Measurements from ENCODE around the gene PYGL.
A peak's percentile ranks its signal among the peaks of the same experiment; 100 is the strongest.

Gene PYGL

DNA sequence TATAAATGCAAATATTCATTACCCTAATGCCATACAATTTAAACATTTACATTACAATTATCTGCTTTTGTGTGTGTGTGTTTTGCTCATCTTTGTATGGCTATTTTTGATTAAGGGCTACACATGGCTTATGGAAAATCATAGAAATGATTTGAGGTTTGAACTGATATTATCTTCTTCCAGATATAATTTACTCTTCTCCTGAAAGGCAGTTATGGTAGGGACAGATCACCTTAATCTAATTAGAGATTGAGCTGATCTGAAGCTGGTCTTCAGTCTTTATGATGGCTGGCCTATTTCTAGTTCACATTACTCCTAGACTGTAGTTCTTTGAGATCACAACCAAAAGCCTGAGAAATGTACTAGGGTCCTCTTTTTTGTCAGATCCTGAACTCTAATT lies 56.8 kb downstream of the PYGL start:
- no peak for TF ChIP-seq ZNF274 (IDR thresholded peaks at IDR 0.05; ENCODE audit: low read depth, low read length)
- H3K4me3 ChIP-seq (ENCODE audit: low read length), result no peak overlapping the region

- TF ChIP-seq ZNF274 (IDR thresholded peaks at IDR 0.05; ENCODE audit: low read depth, low read length), result no peak
- H3K4me3 ChIP-seq (ENCODE audit: low read length), result no peak overlapping the region
Measured at GRCh38 chr14:50883827-50884197, 60.5 kb downstream of the PYGL start.

- H3K4me3 ChIP-seq (ENCODE audit: low read length), result no peak overlapping the region
- no peak for TF ChIP-seq ZNF274 (IDR thresholded peaks at IDR 0.05; ENCODE audit: low read depth, low read length)
Measured at GRCh38 chr14:50882932-50883826, 61.1 kb downstream of the PYGL start.

- peak overlapping the region; percentile 23; the same call in 1 of the 2 replicates for H3K4me3 ChIP-seq (ENCODE audit: low read length)
- no peak for TF ChIP-seq ZNF274 (IDR thresholded peaks at IDR 0.05; ENCODE audit: low read depth, low read length)
Measured at GRCh38 chr14:50875359-50876070, 68.8 kb downstream of the PYGL start.

- no peak for TF ChIP-seq ZNF274 (IDR thresholded peaks at IDR 0.05; ENCODE audit: low read depth, low read length)
- H3K4me3 ChIP-seq (ENCODE audit: low read length), result no peak overlapping the region
Measured at GRCh38 chr14:50874757-50875156, 69.5 kb downstream of the PYGL start.

DNA sequence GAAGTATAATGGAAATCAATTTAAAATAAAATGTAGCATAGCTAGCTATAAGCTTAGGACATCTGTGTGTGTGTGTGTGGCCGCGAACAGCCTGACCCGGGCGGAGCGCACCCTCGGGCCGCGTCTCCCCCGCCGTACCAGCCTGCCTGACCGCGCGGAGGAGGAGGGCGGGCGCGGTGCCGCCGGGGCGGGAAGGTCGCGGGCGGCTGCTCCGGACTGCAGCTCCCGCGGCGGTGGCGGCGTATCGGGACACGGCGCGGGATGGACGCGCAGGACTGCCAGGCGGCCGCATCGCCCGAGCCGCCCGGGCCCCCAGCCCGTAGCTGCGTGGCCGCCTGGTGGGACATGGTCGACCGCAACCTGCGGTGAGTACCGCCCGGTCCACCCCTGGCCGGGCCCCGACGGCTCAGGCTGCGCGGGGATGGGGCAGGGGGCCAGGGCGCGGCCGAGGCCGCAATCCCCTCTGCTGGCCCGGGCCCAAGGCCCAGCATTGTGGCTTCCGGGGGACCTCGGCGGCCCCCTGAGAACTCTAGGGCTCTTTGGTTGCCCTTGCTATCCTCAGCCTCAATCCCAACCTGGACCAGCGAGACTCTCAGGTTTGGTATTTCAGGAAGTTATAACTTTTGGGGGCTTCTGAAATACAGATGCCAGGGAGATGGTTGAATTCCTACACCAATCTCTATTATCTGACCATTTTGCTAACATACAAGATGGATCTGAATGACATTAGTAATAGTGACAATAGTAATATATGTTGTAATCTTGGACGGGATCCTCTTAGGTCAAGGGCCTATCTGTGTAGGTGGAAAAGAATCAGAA lies 72.2 kb downstream of the PYGL start, which contains the start of gene ABHD12B:
Gene ABHD12B, plus strand, starts transcription at position 140 of the 819 bp plus-strand sequence. Its CDS starts 122 bp downstream, at position 262.
- no peak for TF ChIP-seq ZNF274 (IDR thresholded peaks at IDR 0.05; ENCODE audit: low read depth, low read length)
- H3K4me3 ChIP-seq (ENCODE audit: low read length), result no peak within 1 kb of the TSS

- H3K4me3 ChIP-seq (ENCODE audit: low read length), result no peak overlapping the region
- TF ChIP-seq ZNF274 (IDR thresholded peaks at IDR 0.05; ENCODE audit: low read depth, low read length), result no peak
Measured at GRCh38 chr14:50871228-50871627, 73.1 kb downstream of the PYGL start.

GRCh38 chr14:50865391-50866076 lies 78.7 kb downstream of the PYGL start:
- no peak for TF ChIP-seq ZNF274 (IDR thresholded peaks at IDR 0.05; ENCODE audit: low read depth, low read length)
- H3K4me3 ChIP-seq (ENCODE audit: low read length), result no peak overlapping the region

- TF ChIP-seq ZNF274 (IDR thresholded peaks at IDR 0.05; ENCODE audit: low read depth, low read length), result no peak
- no peak overlapping the region for H3K4me3 ChIP-seq (ENCODE audit: low read length)
Measured at GRCh38 chr14:50864946-50865345, 79.3 kb downstream of the PYGL start.

- no peak overlapping the region for H3K4me3 ChIP-seq (ENCODE audit: low read length)
Measured at GRCh38 chr14:50864237-50864636, 80.0 kb downstream of the PYGL start.

DNA sequence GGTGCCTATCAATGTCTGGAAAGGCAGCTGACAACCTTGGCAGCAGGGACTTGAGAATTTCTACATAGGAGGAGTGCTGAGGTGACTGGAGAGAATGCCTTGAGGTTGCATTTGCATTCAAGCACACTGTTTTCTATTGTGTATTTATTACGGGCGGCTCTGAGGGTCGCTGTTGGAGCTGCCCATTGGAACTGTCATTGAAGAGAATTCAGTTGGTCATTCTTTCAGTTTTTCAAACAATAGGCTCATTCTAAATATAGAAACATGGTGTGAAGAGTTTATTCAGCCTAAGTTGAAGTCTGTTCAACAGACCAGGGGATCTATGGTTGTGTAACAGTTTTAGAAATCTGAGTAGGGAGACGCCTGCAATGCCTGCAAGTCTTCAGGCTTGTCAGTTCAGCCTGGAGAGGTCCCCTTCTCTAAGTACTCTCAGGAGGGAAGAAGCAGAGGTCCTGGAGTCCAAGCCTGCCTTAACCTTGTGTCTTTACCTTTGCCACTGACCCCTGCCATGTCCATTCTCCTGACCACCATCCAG lies 82.2 kb downstream of the PYGL start:
- TF ChIP-seq ZNF274 (IDR thresholded peaks at IDR 0.05; ENCODE audit: low read depth, low read length), result no peak
- H3K4me3 ChIP-seq (ENCODE audit: low read length), result no peak overlapping the region

More at GRCh38 chr14:50864237-50864636, 80.0 kb downstream of the PYGL start:
- TF ChIP-seq ZNF274 (IDR thresholded peaks at IDR 0.05; ENCODE audit: low read depth, low read length), result no peak

DNA sequence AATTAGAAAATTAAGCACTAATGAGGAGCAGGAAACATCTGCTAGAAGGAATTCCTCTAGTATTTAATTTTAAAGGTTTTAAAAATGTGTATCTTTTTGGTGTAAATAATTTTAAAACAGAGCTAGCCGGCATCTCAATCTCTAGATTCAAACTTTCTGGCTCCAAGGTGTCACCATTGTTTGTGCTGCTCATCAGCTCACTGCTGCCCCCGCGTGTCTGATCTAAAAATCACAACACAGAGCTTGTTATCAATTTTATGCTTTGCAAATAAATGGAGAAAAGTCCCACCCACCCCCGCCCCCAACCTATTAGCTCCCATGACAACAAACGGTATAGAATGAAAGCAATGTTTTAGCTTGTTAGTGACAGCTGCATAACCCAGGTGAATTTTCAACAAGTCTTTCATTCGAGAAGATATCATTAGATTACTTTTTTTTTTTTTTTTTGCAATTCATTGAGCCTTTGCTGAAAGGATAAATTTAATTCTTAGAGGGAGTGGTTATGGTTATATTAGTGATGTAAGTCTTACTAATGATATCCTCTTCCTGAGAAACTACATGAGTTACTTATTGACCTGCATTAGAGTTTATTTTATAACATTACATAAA lies 83.7 kb downstream of the PYGL start:
- TF ChIP-seq ZNF274 (IDR thresholded peaks at IDR 0.05; ENCODE audit: low read depth, low read length), result no peak
- peak overlapping the region; percentile 71 for H3K4me3 ChIP-seq (ENCODE audit: low read length)

GRCh38 chr14:50859296-50859624 lies 85.0 kb downstream of the PYGL start:
- H3K4me3 ChIP-seq (ENCODE audit: low read length), result peak overlapping the region; percentile 71; the same call in 1 of the 2 replicates
- no peak for TF ChIP-seq ZNF274 (IDR thresholded peaks at IDR 0.05; ENCODE audit: low read depth, low read length)

Measured in GM08714 (cell line).